ENCODE measurements around the gene OXSR1.

OXSR1 gene

GRCh38 chr3:38203690-38204089, 38.4 kb downstream of the OXSR1 start:
- TF ChIP-seq SIN3A (IDR thresholded peaks at IDR 0.05; ENCODE audit: borderline replicate concordance, insufficient read depth, low read length): no peak
- no peak for TF ChIP-seq POLR2AphosphoS5 (IDR thresholded peaks at IDR 0.05; ENCODE audit: low read depth, low read length)
- no peak for TF ChIP-seq REST (IDR thresholded peaks at IDR 0.05; ENCODE audit: insufficient read depth in 1 of 2, low read depth in 2 of 2, low read length in 2 of 2)
- TF ChIP-seq FOXP2 (optimal IDR thresholded peaks at IDR 0.05; ENCODE audit: borderline replicate concordance, extremely low read depth, extremely low read length, insufficient read depth): no peak
- TF ChIP-seq TAF1 (IDR thresholded peaks at IDR 0.05; ENCODE audit: borderline replicate concordance, insufficient read depth, low read length): no peak

GRCh38 chr3:38204599-38205471, 39.5 kb downstream of the OXSR1 start:
- TF ChIP-seq TAF1 (IDR thresholded peaks at IDR 0.05; ENCODE audit: borderline replicate concordance, insufficient read depth, low read length) (no peak), REST (IDR thresholded peaks at IDR 0.05; ENCODE audit: insufficient read depth in 1 of 2, low read depth in 2 of 2, low read length in 2 of 2) (no peak), FOXP2 (optimal IDR thresholded peaks at IDR 0.05; ENCODE audit: borderline replicate concordance, extremely low read depth, extremely low read length, insufficient read depth) (no peak), POLR2AphosphoS5 (IDR thresholded peaks at IDR 0.05; ENCODE audit: low read depth, low read length) (no peak), SIN3A (IDR thresholded peaks at IDR 0.05; ENCODE audit: borderline replicate concordance, insufficient read depth, low read length) (no peak)

- TF ChIP-seq FOXP2 (optimal IDR thresholded peaks at IDR 0.05; ENCODE audit: borderline replicate concordance, extremely low read depth, extremely low read length, insufficient read depth): no peak
- no peak for TF ChIP-seq POLR2AphosphoS5 (IDR thresholded peaks at IDR 0.05; ENCODE audit: low read depth, low read length)
- TF ChIP-seq REST (IDR thresholded peaks at IDR 0.05; ENCODE audit: insufficient read depth in 1 of 2, low read depth in 2 of 2, low read length in 2 of 2): no peak
- no peak for TF ChIP-seq TAF1 (IDR thresholded peaks at IDR 0.05; ENCODE audit: borderline replicate concordance, insufficient read depth, low read length)
- TF ChIP-seq SIN3A (IDR thresholded peaks at IDR 0.05; ENCODE audit: borderline replicate concordance, insufficient read depth, low read length): no peak
These were observed 40.1 kb downstream of the OXSR1 start for GRCh38 chr3:38205472-38205805.

- TF ChIP-seq REST (IDR thresholded peaks at IDR 0.05; ENCODE audit: insufficient read depth in 1 of 2, low read depth in 2 of 2, low read length in 2 of 2) (no peak), POLR2AphosphoS5 (IDR thresholded peaks at IDR 0.05; ENCODE audit: low read depth, low read length) (no peak), TAF1 (IDR thresholded peaks at IDR 0.05; ENCODE audit: borderline replicate concordance, insufficient read depth, low read length) (no peak), SIN3A (IDR thresholded peaks at IDR 0.05; ENCODE audit: borderline replicate concordance, insufficient read depth, low read length) (no peak), FOXP2 (optimal IDR thresholded peaks at IDR 0.05; ENCODE audit: borderline replicate concordance, extremely low read depth, extremely low read length, insufficient read depth) (no peak)
These were observed 42.1 kb downstream of the OXSR1 start for GRCh38 chr3:38207254-38208003.
